ENCODE measurements around the gene SRGAP3.

SRGAP3 gene

GRCh38 chr3:8985876-8986275 is 263.6 kb downstream of the SRGAP3 start:
- DNase-seq (ENCODE audit: low spot score), result no peak

GRCh38 chr3:8985411-8985831 is 264.0 kb downstream of the SRGAP3 start:
- no peak for DNase-seq (ENCODE audit: low spot score)

GRCh38 chr3:8984526-8984925 is 264.9 kb downstream of the SRGAP3 start:
- no peak for DNase-seq (ENCODE audit: low spot score)

GRCh38 chr3:8984081-8984480 is 265.4 kb downstream of the SRGAP3 start:
- no peak for DNase-seq (ENCODE audit: low spot score)

GRCh38 chr3:8983591-8983990 is 265.9 kb downstream of the SRGAP3 start:
- no peak for DNase-seq (ENCODE audit: low spot score)

- DNase-seq (ENCODE audit: low spot score), result no peak
Observed at GRCh38 chr3:8983026-8983425, 266.4 kb downstream of the SRGAP3 start.

- DNase-seq (ENCODE audit: low spot score), result no peak
Observed at GRCh38 chr3:8982509-8982908, 266.9 kb downstream of the SRGAP3 start.

GRCh38 chr3:8981700-8982099 is 267.7 kb downstream of the SRGAP3 start:
- no peak for DNase-seq (ENCODE audit: low spot score)

- DNase-seq (ENCODE audit: low spot score), result no peak
Observed at GRCh38 chr3:8981296-8981695, 268.1 kb downstream of the SRGAP3 start.

GRCh38 chr3:8980756-8981257 is 268.6 kb downstream of the SRGAP3 start:
- no peak for DNase-seq (ENCODE audit: low spot score)

- DNase-seq (ENCODE audit: low spot score), result no peak
Observed at GRCh38 chr3:8979262-8979661, 270.2 kb downstream of the SRGAP3 start.

GRCh38 chr3:8978551-8978950 is 270.9 kb downstream of the SRGAP3 start:
- no peak for DNase-seq (ENCODE audit: low spot score)

GRCh38 chr3:8976540-8977182 is 272.8 kb downstream of the SRGAP3 start:
- no peak for DNase-seq (ENCODE audit: low spot score)

- no peak for DNase-seq (ENCODE audit: low spot score)
Observed at GRCh38 chr3:8975081-8976020, 274.1 kb downstream of the SRGAP3 start.

GRCh38 chr3:8974458-8974857 is 275.0 kb downstream of the SRGAP3 start:
- DNase-seq (ENCODE audit: low spot score), result no peak

GRCh38 chr3:8972639-8973038 is 276.8 kb downstream of the SRGAP3 start:
- DNase-seq (ENCODE audit: low spot score), result peak; percentile 66

GRCh38 chr3:8970971-8971589 is 278.4 kb downstream of the SRGAP3 start:
- peak; percentile 80 for DNase-seq (ENCODE audit: low spot score)

- DNase-seq (ENCODE audit: low spot score), result no peak
Observed at GRCh38 chr3:8969241-8969640, 280.2 kb downstream of the SRGAP3 start.

GRCh38 chr3:8968375-8968882 is 281.0 kb downstream of the SRGAP3 start:
- no peak for DNase-seq (ENCODE audit: low spot score)

GRCh38 chr3:8967553-8967952 is 281.9 kb downstream of the SRGAP3 start:
- no peak for DNase-seq (ENCODE audit: low spot score)

- DNase-seq (ENCODE audit: low spot score), result no peak
Observed at GRCh38 chr3:8966820-8967348, 282.6 kb downstream of the SRGAP3 start.

- no peak for DNase-seq (ENCODE audit: low spot score)
Observed at GRCh38 chr3:8966150-8966819, 283.2 kb downstream of the SRGAP3 start.

All from hematopoietic multipotent progenitor cell treated with erythropoietin and hydrocortisone succinate and interleukin-3 and kit ligand, for 17 days (in vitro differentiated cells).